Sciatic nerve (tissue), 2 donors: ENCODE measurements around the gene SVIL. TPM values are rescaled to one million over a fixed set of nuclear protein-coding genes. Genes with fewer than 3 reads are reported as not detected.

Experiments
- ATAC-seq: fragments of 200-7000 bp; cut with Tn5 transposase; one replicate; pipeline ENCODE4 v1.9.1; 2020; ENCODE audit warnings: mild to moderate bottlenecking, moderate library complexity
- DNase-seq: peaks from one replicate; pipeline ENCODE4 v3.0.0-alpha.2; 2020; ENCODE audit warnings: low spot score
- intact Hi-C: fragments of 100-400 bp; cut with DNase I; formaldehyde crosslinking; loops from one replicate; pipeline ENCODE4 v1.14.2; 2022
- total RNA-seq: library from RNA; stranded (reverse); fragmentation: NEBNext Ultra II Directional; extraction: Animal tissue kit (Norgen Biotek cat#: 25700); gene quantifications from one replicate; pipeline ENCODE4 v1.2.1, GENCODE V29; 2021
- donor health status: DM: no; HTN: no; CAD: no.
- donor health status: DM: no; HTN: no; CAD: no.

The SVIL gene, protein sequence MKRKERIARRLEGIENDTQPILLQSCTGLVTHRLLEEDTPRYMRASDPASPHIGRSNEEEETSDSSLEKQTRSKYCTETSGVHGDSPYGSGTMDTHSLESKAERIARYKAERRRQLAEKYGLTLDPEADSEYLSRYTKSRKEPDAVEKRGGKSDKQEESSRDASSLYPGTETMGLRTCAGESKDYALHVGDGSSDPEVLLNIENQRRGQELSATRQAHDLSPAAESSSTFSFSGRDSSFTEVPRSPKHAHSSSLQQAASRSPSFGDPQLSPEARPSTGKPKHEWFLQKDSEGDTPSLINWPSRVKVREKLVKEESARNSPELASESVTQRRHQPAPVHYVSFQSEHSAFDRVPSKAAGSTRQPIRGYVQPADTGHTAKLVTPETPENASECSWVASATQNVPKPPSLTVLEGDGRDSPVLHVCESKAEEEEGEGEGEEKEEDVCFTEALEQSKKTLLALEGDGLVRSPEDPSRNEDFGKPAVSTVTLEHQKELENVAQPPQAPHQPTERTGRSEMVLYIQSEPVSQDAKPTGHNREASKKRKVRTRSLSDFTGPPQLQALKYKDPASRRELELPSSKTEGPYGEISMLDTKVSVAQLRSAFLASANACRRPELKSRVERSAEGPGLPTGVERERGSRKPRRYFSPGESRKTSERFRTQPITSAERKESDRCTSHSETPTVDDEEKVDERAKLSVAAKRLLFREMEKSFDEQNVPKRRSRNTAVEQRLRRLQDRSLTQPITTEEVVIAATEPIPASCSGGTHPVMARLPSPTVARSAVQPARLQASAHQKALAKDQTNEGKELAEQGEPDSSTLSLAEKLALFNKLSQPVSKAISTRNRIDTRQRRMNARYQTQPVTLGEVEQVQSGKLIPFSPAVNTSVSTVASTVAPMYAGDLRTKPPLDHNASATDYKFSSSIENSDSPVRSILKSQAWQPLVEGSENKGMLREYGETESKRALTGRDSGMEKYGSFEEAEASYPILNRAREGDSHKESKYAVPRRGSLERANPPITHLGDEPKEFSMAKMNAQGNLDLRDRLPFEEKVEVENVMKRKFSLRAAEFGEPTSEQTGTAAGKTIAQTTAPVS (N-terminal part only)
- total RNA-seq, result 34.5 TPM

GRCh38 chr10:29634764-29635625 is at the start of gene SVIL:
Gene SVIL (minus strand): TSS chr10:29634971. CDS start chr10:29555058, 79,913 bp downstream.
- intact Hi-C loops, result no loop called here
- ATAC-seq (peak; percentile 91), DNase-seq (no peak)

GRCh38 chr10:29681676-29682448 is 47.1 kb upstream of the SVIL start:
- DNase-seq (no peak), ATAC-seq (peak; percentile 41)
- intact Hi-C loops, result no loop called here

- DNase-seq, result no peak
- intact Hi-C loops, result no loop called here
- ATAC-seq, result no peak
Measured at GRCh38 chr10:29680091-29680490, 45.3 kb upstream of the SVIL start.

- intact Hi-C loops, result no loop called here
- ATAC-seq (no peak), DNase-seq (no peak)
Measured at GRCh38 chr10:29676732-29677131, 42.0 kb upstream of the SVIL start.

DNA sequence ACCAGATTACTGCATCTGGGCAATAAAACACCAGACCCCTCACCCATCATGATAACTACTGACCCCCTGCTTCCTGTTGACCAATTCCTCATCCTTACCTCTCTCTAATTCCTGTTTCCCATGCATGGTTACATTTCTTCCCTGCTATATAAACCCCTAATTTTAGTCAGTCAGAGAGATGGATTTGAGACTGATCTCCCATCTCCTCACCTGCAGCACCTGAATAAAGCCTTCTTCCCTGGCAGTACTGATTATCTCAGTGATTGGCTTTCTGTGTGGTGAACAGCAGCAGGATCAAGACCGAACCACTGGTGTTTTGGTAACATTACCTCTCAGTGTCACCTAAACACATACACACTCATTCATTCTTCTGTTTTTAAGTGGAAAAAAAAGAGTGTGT is 41.2 kb upstream of the SVIL start:
- DNase-seq (no peak), ATAC-seq (no peak)
- intact Hi-C loops, result no loop called here

DNA sequence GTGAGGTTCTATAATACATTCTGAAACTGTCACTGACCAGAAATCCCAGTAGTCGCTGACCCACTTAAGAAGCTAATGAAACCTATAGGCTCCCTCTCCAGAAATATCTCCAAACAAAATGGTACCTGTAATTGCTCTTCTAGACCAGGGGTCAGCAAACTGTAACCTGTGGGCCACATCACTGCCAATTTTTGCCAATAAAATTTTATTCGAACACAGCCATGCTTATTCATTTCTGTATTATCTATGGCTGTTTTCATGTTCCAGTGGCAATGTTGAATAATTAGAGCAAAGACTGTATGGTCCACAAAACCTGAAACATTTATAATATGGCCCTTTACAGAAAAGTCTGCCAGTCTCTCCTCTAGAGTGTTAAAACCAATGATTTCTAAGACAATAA is 37.2 kb upstream of the SVIL start:
- intact Hi-C loops, result no loop called here
- no peak for DNase-seq
- no peak for ATAC-seq

- intact Hi-C loops, result no loop called here
- DNase-seq, result no peak
- no peak for ATAC-seq
Measured at GRCh38 chr10:29671228-29671780, 36.5 kb upstream of the SVIL start.

- intact Hi-C loops, result no loop called here
- ATAC-seq (no peak), DNase-seq (no peak)
Measured at GRCh38 chr10:29670761-29671160, 36.0 kb upstream of the SVIL start.

GRCh38 chr10:29669149-29669548 is 34.4 kb upstream of the SVIL start:
- intact Hi-C loops, result no loop called here
- ATAC-seq (peak; percentile 72), DNase-seq (no peak)

DNA sequence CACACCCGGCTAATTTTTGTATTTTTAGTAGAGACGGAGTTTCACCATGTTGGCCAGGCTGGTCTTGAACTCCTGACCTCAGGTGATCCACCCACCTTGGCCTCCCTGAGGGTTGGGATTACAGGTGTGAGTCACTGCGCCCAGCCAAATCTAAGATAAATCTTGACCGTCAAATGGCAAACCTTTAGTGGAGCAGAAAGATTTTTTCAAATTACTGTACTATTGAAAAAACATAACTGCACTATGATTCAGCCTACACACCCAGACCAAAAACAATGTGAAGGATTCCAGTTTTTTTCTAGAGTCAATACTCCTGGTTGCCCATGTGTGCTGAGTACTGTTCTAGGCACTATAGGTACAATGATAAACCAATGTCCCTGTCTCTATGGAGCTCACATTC is 33.9 kb upstream of the SVIL start:
- intact Hi-C loops, result no loop called here
- ATAC-seq, result no peak
- no peak for DNase-seq

DNA sequence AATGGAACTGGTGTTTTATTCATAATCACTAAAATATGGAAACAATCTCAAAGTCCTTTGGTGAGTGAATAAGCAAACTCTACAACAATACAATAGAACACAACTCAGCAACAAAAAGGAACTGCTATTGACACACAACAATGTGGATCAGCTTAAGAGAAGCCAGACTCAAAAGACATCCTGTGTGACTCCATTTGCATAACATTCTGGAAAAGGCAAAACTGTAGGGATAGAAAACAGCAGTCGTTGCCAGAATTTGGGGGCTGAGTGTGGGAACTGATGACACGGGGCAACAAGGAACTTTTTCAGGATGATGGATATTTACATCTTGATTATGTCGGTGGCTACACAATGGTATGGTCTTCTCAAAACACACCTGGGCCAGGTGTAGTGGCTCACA is 32.4 kb upstream of the SVIL start:
- no peak for ATAC-seq
- intact Hi-C loops, result no loop called here

DNA sequence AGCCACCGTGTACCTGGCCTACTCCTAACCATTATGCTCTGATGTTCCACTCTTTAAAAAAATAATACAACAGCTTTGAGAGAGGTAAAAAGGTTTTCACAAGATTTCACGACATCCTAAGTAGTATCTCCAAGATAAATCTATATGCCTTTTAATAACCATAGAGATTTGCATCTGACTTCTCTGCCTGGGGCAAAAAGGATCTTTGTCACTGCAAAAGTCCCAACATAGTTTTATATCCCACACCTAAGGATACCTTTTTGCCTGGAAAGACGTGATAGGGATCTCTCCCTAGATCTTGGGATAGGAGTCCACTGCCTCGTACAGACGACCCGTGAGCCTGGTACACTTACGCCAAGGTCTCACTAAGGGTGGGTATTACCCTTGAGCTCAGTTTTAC is 31.4 kb upstream of the SVIL start:
- ATAC-seq, result no peak
- no peak for DNase-seq
- intact Hi-C loops, result no loop called here

More for the DNA sequence above, 32.4 kb upstream of the SVIL start:
- no peak for DNase-seq

DNA sequence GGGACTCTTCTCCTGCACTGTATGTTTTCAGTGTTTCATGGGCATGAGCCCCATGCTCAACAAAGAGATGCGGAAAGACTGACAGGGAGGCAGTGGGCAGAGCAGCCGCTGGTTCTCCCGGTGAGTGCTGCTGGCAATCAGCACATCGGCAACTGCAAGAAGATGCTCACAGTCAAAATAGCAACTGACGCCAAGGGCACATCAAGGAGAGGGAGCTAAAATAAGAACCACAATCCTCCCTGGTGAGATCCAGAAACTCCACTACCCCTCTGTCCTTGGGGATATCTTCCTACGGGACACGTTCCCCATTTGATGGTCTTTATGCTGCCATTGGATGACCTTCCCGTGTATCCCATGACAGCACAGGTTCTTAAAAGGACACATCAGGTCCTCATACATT is 28.9 kb upstream of the SVIL start:
- intact Hi-C loops, result no loop called here
- ATAC-seq, result no peak
- DNase-seq, result no peak

GRCh38 chr10:29658984-29659965 is 24.5 kb upstream of the SVIL start:
- intact Hi-C loops, result no loop called here
- no peak for DNase-seq
- peak; percentile 81 for ATAC-seq

- intact Hi-C loops, result no loop called here
- ATAC-seq (no peak), DNase-seq (no peak)
Measured at GRCh38 chr10:29657719-29658274, 23.0 kb upstream of the SVIL start.

DNA sequence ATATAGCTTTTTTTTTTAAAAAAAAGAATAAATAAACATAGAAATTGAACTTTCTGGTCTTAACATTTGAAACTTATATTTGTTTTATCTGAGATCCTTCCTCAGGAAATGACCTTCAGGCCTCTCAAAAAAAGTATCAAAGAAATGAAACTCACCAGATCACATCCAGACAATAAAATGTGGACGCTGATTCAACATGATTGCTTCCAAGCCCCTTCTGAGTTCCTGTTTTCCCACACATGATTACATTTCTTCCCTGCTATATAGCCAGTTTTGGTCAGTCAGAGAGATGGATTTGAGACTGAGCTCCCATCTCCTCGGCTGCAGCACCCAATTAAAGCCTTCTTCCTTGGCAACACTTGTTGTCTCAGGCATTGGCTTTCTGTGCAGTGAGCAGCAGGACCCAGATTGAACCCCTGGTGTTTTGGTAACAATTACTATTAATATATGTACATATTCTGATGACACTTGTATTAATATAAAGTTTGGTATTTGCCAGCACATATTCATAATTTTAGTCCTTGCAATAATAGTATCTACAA is 21.8 kb upstream of the SVIL start:
- ATAC-seq (no peak), DNase-seq (no peak)
- intact Hi-C loops, result no loop called here
